ENCODE results near the gene RXRB. TPM values are rescaled to one million over a fixed set of nuclear protein-coding genes. Genes with fewer than 3 reads are reported as not detected.

The RXRB gene
- polyA plus RNA-seq, 1 donor (not counting 4 experiments of a cell fraction or from before 2014, with no cell fraction given): 23.2 TPM

DNA sequence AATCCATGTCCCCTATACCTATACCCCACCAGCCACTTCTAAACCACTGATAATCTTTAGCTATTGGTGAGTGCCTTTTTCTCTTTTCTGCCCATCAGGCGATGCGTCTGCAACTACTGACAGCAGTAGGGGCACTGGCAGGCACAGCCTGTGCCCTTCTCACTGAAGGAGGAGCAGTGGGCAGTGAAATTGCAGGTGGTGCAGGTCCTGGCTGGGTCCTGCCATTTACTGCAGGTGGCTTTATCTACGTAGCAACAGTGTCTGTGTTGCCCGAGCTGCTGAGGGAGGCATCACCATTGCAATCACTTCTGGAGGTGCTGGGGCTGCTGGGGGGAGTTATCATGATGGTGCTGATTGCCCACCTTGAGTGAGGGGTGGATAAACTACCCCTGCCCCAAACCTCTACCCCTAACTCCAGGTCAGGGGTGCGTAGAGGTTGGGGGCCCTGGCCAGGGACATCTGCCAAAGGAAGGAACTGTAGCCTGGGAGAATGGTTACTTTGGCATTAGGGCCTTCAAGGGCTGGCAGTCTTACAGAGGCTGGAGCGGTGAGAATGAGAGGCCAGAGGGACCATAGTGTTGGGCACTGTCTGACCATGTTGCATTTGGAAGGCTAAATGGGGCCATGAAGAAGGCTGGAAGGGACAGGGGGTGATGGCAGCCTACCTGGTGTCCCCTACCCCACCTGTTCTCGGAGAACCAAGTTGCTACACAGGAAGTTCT lies 3.1 kb upstream of the RXRB start:
- FAIRE-seq (no peak), DNase-seq (ENCODE audit: low read depth, low spot score) (no peak)
- TF ChIP-seq, protein P1, sequence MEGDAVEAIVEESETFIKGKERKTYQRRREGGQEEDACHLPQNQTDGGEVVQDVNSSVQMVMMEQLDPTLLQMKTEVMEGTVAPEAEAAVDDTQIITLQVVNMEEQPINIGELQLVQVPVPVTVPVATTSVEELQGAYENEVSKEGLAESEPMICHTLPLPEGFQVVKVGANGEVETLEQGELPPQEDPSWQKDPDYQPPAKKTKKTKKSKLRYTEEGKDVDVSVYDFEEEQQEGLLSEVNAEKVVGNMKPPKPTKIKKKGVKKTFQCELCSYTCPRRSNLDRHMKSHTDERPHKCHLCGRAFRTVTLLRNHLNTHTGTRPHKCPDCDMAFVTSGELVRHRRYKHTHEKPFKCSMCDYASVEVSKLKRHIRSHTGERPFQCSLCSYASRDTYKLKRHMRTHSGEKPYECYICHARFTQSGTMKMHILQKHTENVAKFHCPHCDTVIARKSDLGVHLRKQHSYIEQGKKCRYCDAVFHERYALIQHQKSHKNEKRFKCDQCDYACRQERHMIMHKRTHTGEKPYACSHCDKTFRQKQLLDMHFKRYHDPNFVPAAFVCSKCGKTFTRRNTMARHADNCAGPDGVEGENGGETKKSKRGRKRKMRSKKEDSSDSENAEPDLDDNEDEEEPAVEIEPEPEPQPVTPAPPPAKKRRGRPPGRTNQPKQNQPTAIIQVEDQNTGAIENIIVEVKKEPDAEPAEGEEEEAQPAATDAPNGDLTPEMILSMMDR (optimal IDR thresholded peaks at IDR 0.05 in 1 of 3, IDR thresholded peaks at IDR 0.05 in 1 of 3, conservative IDR thresholded peaks at IDR 0.05 in 1 of 3; ENCODE audit: extremely low read depth in 1 of 3, insufficient read depth in 2 of 3, low read length in 3 of 3): no peak
- TF ChIP-seq EZH2 (IDR thresholded peaks at IDR 0.05; ENCODE audit: low read length): no peak
- H3K4me1 ChIP-seq (ENCODE audit: control insufficient read depth, extremely low read depth, insufficient read depth, low read length): peaks cover 45% of the 10 kb centered on the region
- no peak overlapping the region for H3K9ac ChIP-seq (ENCODE audit: control insufficient read depth, extremely low read depth, insufficient read depth, low read length)
- peaks cover 18 to 26% of the 10 kb centered on the region in 2 experiments for H3K36me3 ChIP-seq (ENCODE audit: control insufficient read depth in 2 of 2, extremely low read depth in 1 of 2, insufficient read depth in 2 of 2, low read length in 2 of 2)
- H2AFZ ChIP-seq (ENCODE audit: control insufficient read depth, low read length): no peak overlapping the region
- H3K27me3 ChIP-seq (ENCODE audit: control insufficient read depth, extremely low read depth, insufficient read depth, low read length): no peaks in the 10 kb centered on the region
- no peaks in the 10 kb centered on the region for H3K9me3 ChIP-seq (ENCODE audit: control insufficient read depth, low read depth, low read length)
- peaks cover 5% of the 10 kb centered on the region for H3K9me1 ChIP-seq (ENCODE audit: control insufficient read depth, extremely low read depth, insufficient read depth, low read length)
- no peak overlapping the region for H3K27ac ChIP-seq (ENCODE audit: control insufficient read depth, insufficient read depth, low read length)
- dilution Hi-C loops (cut with MboI; ENCODE audit: extremely low pct_ligation_motif_present, low sequenced_read_pairs): no loop called here
- peak overlapping the region; percentile 98 for H3K4me2 ChIP-seq (ENCODE audit: control insufficient read depth, extremely low read depth, insufficient read depth, low read depth, low read length)
- peak overlapping the region in 1 of 3 experiments; percentile 23 for H3K4me3 ChIP-seq (ENCODE audit: control insufficient read depth in 2 of 3, extremely low read depth in 1 of 3, insufficient read depth in 2 of 3, low read depth in 1 of 3, low read length in 3 of 3)
- H4K20me1 ChIP-seq (ENCODE audit: control insufficient read depth, extremely low read depth, insufficient read depth, low read length): no peaks in the 10 kb centered on the region
- peaks cover 38% of the 10 kb centered on the region for H3K79me2 ChIP-seq (ENCODE audit: control insufficient read depth, insufficient read depth, low read length)

DNA sequence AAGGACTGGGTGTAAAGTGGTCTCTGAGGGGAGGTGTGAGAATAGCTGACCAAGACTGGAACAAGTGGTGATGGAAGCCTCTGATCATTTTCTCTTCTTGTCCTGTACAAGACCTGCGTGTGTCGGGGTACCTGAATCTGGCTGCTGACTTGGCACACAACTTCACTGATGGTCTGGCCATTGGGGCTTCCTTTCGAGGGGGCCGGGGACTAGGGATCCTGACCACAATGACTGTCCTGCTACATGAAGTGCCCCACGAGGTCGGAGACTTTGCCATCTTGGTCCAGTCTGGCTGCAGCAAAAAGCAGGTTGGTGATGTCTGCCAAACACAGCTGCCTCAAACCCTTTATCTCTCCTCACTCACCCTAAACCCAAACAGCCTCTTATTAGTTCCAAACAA lies 2.3 kb upstream of the RXRB start:
- Histone ChIP-seq H3K27ac (ENCODE audit: control insufficient read depth, insufficient read depth, low read length) (no peak overlapping the region), H2AFZ (ENCODE audit: control insufficient read depth, low read length) (no peak overlapping the region), H3K4me3 (ENCODE audit: control insufficient read depth in 2 of 3, extremely low read depth in 1 of 3, insufficient read depth in 2 of 3, low read depth in 1 of 3, low read length in 3 of 3) (no peak overlapping the region), H4K20me1 (ENCODE audit: control insufficient read depth, extremely low read depth, insufficient read depth, low read length) (no peaks in the 10 kb centered on the region), H3K4me1 (ENCODE audit: control insufficient read depth, extremely low read depth, insufficient read depth, low read length) (peaks cover 45% of the 10 kb centered on the region), H3K4me2 (ENCODE audit: control insufficient read depth, extremely low read depth, insufficient read depth, low read depth, low read length) (no peak overlapping the region), H3K9me1 (ENCODE audit: control insufficient read depth, extremely low read depth, insufficient read depth, low read length) (peaks cover 5% of the 10 kb centered on the region), H3K9me3 (ENCODE audit: control insufficient read depth, low read depth, low read length) (no peaks in the 10 kb centered on the region), H3K9ac (ENCODE audit: control insufficient read depth, extremely low read depth, insufficient read depth, low read length) (no peak overlapping the region), H3K36me3 (ENCODE audit: control insufficient read depth in 2 of 2, extremely low read depth in 1 of 2, insufficient read depth in 2 of 2, low read length in 2 of 2) (peaks cover 18 to 26% of the 10 kb centered on the region in 2 experiments), H3K27me3 (ENCODE audit: control insufficient read depth, extremely low read depth, insufficient read depth, low read length) (no peaks in the 10 kb centered on the region), H3K79me2 (ENCODE audit: control insufficient read depth, insufficient read depth, low read length) (peaks cover 38% of the 10 kb centered on the region)
- FAIRE-seq: no peak
- TF ChIP-seq, protein P1 (optimal IDR thresholded peaks at IDR 0.05 in 1 of 3, IDR thresholded peaks at IDR 0.05 in 1 of 3, conservative IDR thresholded peaks at IDR 0.05 in 1 of 3; ENCODE audit: extremely low read depth in 1 of 3, insufficient read depth in 2 of 3, low read length in 3 of 3): no peak
- TF ChIP-seq EZH2 (IDR thresholded peaks at IDR 0.05; ENCODE audit: low read length): no peak
- DNase-seq (ENCODE audit: low read depth, low spot score): no peak
- dilution Hi-C loops (cut with MboI; ENCODE audit: extremely low pct_ligation_motif_present, low sequenced_read_pairs): no loop called here

Data from keratinocyte (primary cell).